ENCODE data around the gene DEAF1.
A peak's percentile ranks its signal among the peaks of the same experiment; 100 is the strongest.

The DEAF1 gene

GRCh38 chr11:607971-608659 is 86.9 kb downstream of the DEAF1 start:
- Histone ChIP-seq H3K9me3 (ENCODE audit: control insufficient read depth, low read length) (no peaks in the 10 kb centered on the region), H3K18ac (ENCODE audit: low read depth in 1 of 2, low read length in 2 of 2) (no peak overlapping the region), H3K9ac (ENCODE audit: low read length) (no peak overlapping the region), H2BK15ac (ENCODE audit: low read depth, poor library complexity, severe bottlenecking) (no peak overlapping the region), H2BK12ac (ENCODE audit: low read length in 2 of 2) (no peak overlapping the region), H3K23ac (ENCODE audit: low read length in 2 of 2) (no peak overlapping the region), H3K36me3 (ENCODE audit: control insufficient read depth in 1 of 2, insufficient read depth in 2 of 2, low read depth in 1 of 2, low read length in 2 of 2) (peaks cover 93 to 96% of the 10 kb centered on the region in 2 experiments), H2AK5ac (ENCODE audit: low read length, severe bottlenecking) (no peak overlapping the region), H3K79me1 (replicated peaks; ENCODE audit: low read length, poor library complexity, severe bottlenecking) (peaks cover 49% of the 10 kb centered on the region), H2AFZ (ENCODE audit: low read depth, low read length) (no peak overlapping the region), H4K8ac (ENCODE audit: low read length) (no peak overlapping the region), H3K4me2 (ENCODE audit: low read length, poor library complexity, severe bottlenecking) (no peak overlapping the region), H2BK5ac (ENCODE audit: low read depth, low read length, poor library complexity, severe bottlenecking) (no peak overlapping the region), H3K4ac (ENCODE audit: low read depth in 1 of 2, low read length in 2 of 2) (no peak overlapping the region), H3K14ac (ENCODE audit: low read length in 2 of 2) (no peak overlapping the region), H3K4me1 (ENCODE audit: control insufficient read depth, insufficient read depth, low read depth, low read length) (peaks cover 9% of the 10 kb centered on the region), H3K27me3 (ENCODE audit: control insufficient read depth in 1 of 2, insufficient read depth in 1 of 2, low read length in 2 of 2) (no peaks in the 10 kb centered on the region), H2BK120ac (ENCODE audit: low read depth, low read length) (no peak overlapping the region), H3K27ac (ENCODE audit: low read length, poor library complexity, severe bottlenecking) (no peak overlapping the region), H4K91ac (ENCODE audit: low read length) (no peak overlapping the region), H3K4me3 (ENCODE audit: insufficient read depth in 1 of 2, low read depth in 1 of 2, low read length in 2 of 2) (no peak overlapping the region)
- no peak for DNase-seq
- 97% methylated on average over 45 of the region's 45 CpGs for WGBS

GRCh38 chr11:607020-607780 is 87.8 kb downstream of the DEAF1 start:
- Histone ChIP-seq H3K14ac (ENCODE audit: low read length in 2 of 2) (no peak overlapping the region), H3K23ac (ENCODE audit: low read length in 2 of 2) (no peak overlapping the region), H3K4ac (ENCODE audit: low read depth in 1 of 2, low read length in 2 of 2) (no peak overlapping the region), H2BK15ac (ENCODE audit: low read depth, poor library complexity, severe bottlenecking) (no peak overlapping the region), H2AK5ac (ENCODE audit: low read length, severe bottlenecking) (no peak overlapping the region), H2BK12ac (ENCODE audit: low read length in 2 of 2) (no peak overlapping the region), H3K4me1 (ENCODE audit: control insufficient read depth, insufficient read depth, low read depth, low read length) (peaks cover 6% of the 10 kb centered on the region), H4K8ac (ENCODE audit: low read length) (no peak overlapping the region), H3K9ac (ENCODE audit: low read length) (no peak overlapping the region), H3K27ac (ENCODE audit: low read length, poor library complexity, severe bottlenecking) (no peak overlapping the region), H3K27me3 (ENCODE audit: control insufficient read depth in 1 of 2, insufficient read depth in 1 of 2, low read length in 2 of 2) (no peaks in the 10 kb centered on the region), H3K18ac (ENCODE audit: low read depth in 1 of 2, low read length in 2 of 2) (no peak overlapping the region), H3K36me3 (ENCODE audit: control insufficient read depth in 1 of 2, insufficient read depth in 2 of 2, low read depth in 1 of 2, low read length in 2 of 2) (peaks cover 92 to 95% of the 10 kb centered on the region in 2 experiments), H3K4me3 (ENCODE audit: insufficient read depth in 1 of 2, low read depth in 1 of 2, low read length in 2 of 2) (no peak overlapping the region), H3K4me2 (ENCODE audit: low read length, poor library complexity, severe bottlenecking) (no peak overlapping the region), H2BK5ac (ENCODE audit: low read depth, low read length, poor library complexity, severe bottlenecking) (no peak overlapping the region), H2AFZ (ENCODE audit: low read depth, low read length) (no peak overlapping the region), H3K9me3 (ENCODE audit: control insufficient read depth, low read length) (no peaks in the 10 kb centered on the region), H2BK120ac (ENCODE audit: low read depth, low read length) (no peak overlapping the region), H4K91ac (ENCODE audit: low read length) (peak overlapping the region; percentile 16), H3K79me1 (replicated peaks; ENCODE audit: low read length, poor library complexity, severe bottlenecking) (peaks cover 50% of the 10 kb centered on the region)
- no peak for DNase-seq
- 96% methylated on average over 34 of the region's 35 CpGs for WGBS

DNA sequence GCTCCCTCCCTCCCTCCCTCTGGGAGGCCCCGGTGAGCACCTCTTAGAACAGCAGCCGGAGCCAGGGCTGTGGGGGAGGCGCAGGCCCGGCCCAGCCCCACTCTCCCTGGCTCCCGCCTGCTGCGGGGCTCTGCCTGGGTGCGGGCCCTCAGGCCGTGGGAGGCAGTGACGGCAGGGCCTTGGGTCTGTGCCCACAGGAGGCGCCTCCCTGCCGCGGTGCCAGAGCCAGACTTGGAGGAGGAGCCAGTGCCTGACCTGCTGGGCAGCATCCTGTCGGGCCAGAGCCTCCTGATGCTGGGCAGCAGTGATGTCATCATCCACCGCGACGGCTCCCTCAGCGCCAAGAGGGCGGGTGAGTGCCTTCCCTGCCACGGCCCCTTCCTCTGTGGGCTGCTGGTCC is 88.8 kb downstream of the DEAF1 start:
- Histone ChIP-seq H3K36me3 (ENCODE audit: control insufficient read depth in 1 of 2, insufficient read depth in 2 of 2, low read depth in 1 of 2, low read length in 2 of 2) (peaks cover 92 to 96% of the 10 kb centered on the region in 2 experiments), H3K23ac (ENCODE audit: low read length in 2 of 2) (no peak overlapping the region), H3K79me1 (replicated peaks; ENCODE audit: low read length, poor library complexity, severe bottlenecking) (peaks cover 55% of the 10 kb centered on the region), H2AK5ac (ENCODE audit: low read length, severe bottlenecking) (no peak overlapping the region), H3K27me3 (ENCODE audit: control insufficient read depth in 1 of 2, insufficient read depth in 1 of 2, low read length in 2 of 2) (no peaks in the 10 kb centered on the region), H4K91ac (ENCODE audit: low read length) (no peak overlapping the region), H4K8ac (ENCODE audit: low read length) (no peak overlapping the region), H3K4me3 (ENCODE audit: insufficient read depth in 1 of 2, low read depth in 1 of 2, low read length in 2 of 2) (no peak overlapping the region), H3K9me3 (ENCODE audit: control insufficient read depth, low read length) (no peaks in the 10 kb centered on the region), H2BK120ac (ENCODE audit: low read depth, low read length) (no peak overlapping the region), H3K4me2 (ENCODE audit: low read length, poor library complexity, severe bottlenecking) (no peak overlapping the region), H2AFZ (ENCODE audit: low read depth, low read length) (no peak overlapping the region), H3K14ac (ENCODE audit: low read length in 2 of 2) (no peak overlapping the region), H2BK15ac (ENCODE audit: low read depth, poor library complexity, severe bottlenecking) (no peak overlapping the region), H3K4me1 (ENCODE audit: control insufficient read depth, insufficient read depth, low read depth, low read length) (peaks cover 4% of the 10 kb centered on the region), H2BK12ac (ENCODE audit: low read length in 2 of 2) (no peak overlapping the region), H3K9ac (ENCODE audit: low read length) (no peak overlapping the region), H3K27ac (ENCODE audit: low read length, poor library complexity, severe bottlenecking) (no peak overlapping the region), H2BK5ac (ENCODE audit: low read depth, low read length, poor library complexity, severe bottlenecking) (no peak overlapping the region), H3K4ac (ENCODE audit: low read depth in 1 of 2, low read length in 2 of 2) (no peak overlapping the region), H3K18ac (ENCODE audit: low read depth in 1 of 2, low read length in 2 of 2) (no peak overlapping the region)
- no peak for DNase-seq
- 99% methylated on average over 18 of the region's 19 CpGs for WGBS

- WGBS = 95% methylated on average over 32 of the region's 33 CpGs
- no peak for DNase-seq
Measured at GRCh38 chr11:605286-606129, 89.5 kb downstream of the DEAF1 start.

More at GRCh38 chr11:605286-606129, 89.5 kb downstream of the DEAF1 start:
- no peak overlapping the region for H2BK12ac ChIP-seq (ENCODE audit: low read length in 2 of 2)
- H3K18ac ChIP-seq (ENCODE audit: low read depth in 1 of 2, low read length in 2 of 2) = no peak overlapping the region
- peaks cover 55% of the 10 kb centered on the region for H3K79me1 ChIP-seq (replicated peaks; ENCODE audit: low read length, poor library complexity, severe bottlenecking)
- H3K9me3 ChIP-seq (ENCODE audit: control insufficient read depth, low read length) = no peaks in the 10 kb centered on the region
- H3K23ac ChIP-seq (ENCODE audit: low read length in 2 of 2) = no peak overlapping the region
- H2BK5ac ChIP-seq (ENCODE audit: low read depth, low read length, poor library complexity, severe bottlenecking) = no peak overlapping the region
- no peak overlapping the region for H3K27ac ChIP-seq (ENCODE audit: low read length, poor library complexity, severe bottlenecking)
- no peak overlapping the region for H3K4me2 ChIP-seq (ENCODE audit: low read length, poor library complexity, severe bottlenecking)
- H3K4me1 ChIP-seq (ENCODE audit: control insufficient read depth, insufficient read depth, low read depth, low read length) = peaks cover 4% of the 10 kb centered on the region
- H2BK120ac ChIP-seq (ENCODE audit: low read depth, low read length) = no peak overlapping the region
- no peaks in the 10 kb centered on the region for H3K27me3 ChIP-seq (ENCODE audit: control insufficient read depth in 1 of 2, insufficient read depth in 1 of 2, low read length in 2 of 2)
- H4K8ac ChIP-seq (ENCODE audit: low read length) = no peak overlapping the region
- peaks cover 90 to 92% of the 10 kb centered on the region in 2 experiments for H3K36me3 ChIP-seq (ENCODE audit: control insufficient read depth in 1 of 2, insufficient read depth in 2 of 2, low read depth in 1 of 2, low read length in 2 of 2)
- H3K9ac ChIP-seq (ENCODE audit: low read length) = no peak overlapping the region
- no peak overlapping the region for H3K4me3 ChIP-seq (ENCODE audit: insufficient read depth in 1 of 2, low read depth in 1 of 2, low read length in 2 of 2)
- no peak overlapping the region for H3K4ac ChIP-seq (ENCODE audit: low read depth in 1 of 2, low read length in 2 of 2)
- H2AFZ ChIP-seq (ENCODE audit: low read depth, low read length) = no peak overlapping the region
- no peak overlapping the region for H4K91ac ChIP-seq (ENCODE audit: low read length)
- H2AK5ac ChIP-seq (ENCODE audit: low read length, severe bottlenecking) = no peak overlapping the region
- H3K14ac ChIP-seq (ENCODE audit: low read length in 2 of 2) = no peak overlapping the region
- no peak overlapping the region for H2BK15ac ChIP-seq (ENCODE audit: low read depth, poor library complexity, severe bottlenecking)
